Effector memory CD4-positive, alpha-beta T cell (primary cell): ENCODE measurements around the gene COMMD1.
"Not testable (repeated sequence)": the region's sequence is repeated elsewhere in the genome, so short reads cannot be mapped to it uniquely, and the experiment has no call there.

Experiments used
- DNase-seq, 3 donors: peaks; one replicate each; pipeline ENCODE4 v3.0.0-alpha.2; 2020
- H3K27ac ChIP-seq: 2 replicates; pipeline ENCODE4 v1.7.0; 2013; ENCODE audit warnings: mild to moderate bottlenecking, low read length, moderate library complexity; ENCODE audit not compliant: insufficient read depth, poor library complexity, severe bottlenecking
- H3K27me3 ChIP-seq: replicated peaks from 2 replicates; pipeline ENCODE4 v1.7.0; 2013; ENCODE audit warnings: mild to moderate bottlenecking, low read length; ENCODE audit not compliant: insufficient read depth, control insufficient read depth, poor library complexity, severe bottlenecking
- H3K36me3 ChIP-seq: 2 replicates; pipeline ENCODE4 v1.7.0; 2013; ENCODE audit warnings: mild to moderate bottlenecking, low read length, moderate library complexity; ENCODE audit not compliant: control insufficient read depth, insufficient read depth
- H3K4me1 ChIP-seq: 2 replicates; pipeline ENCODE4 v1.7.0; 2013; ENCODE audit warnings: low read length, mild to moderate bottlenecking; ENCODE audit not compliant: control insufficient read depth, insufficient read depth, poor library complexity, severe bottlenecking
- H3K4me3 ChIP-seq: 2 replicates; pipeline ENCODE4 v1.7.0; 2013; ENCODE audit warnings: low read length, low read depth, mild to moderate bottlenecking; ENCODE audit not compliant: insufficient read depth, poor library complexity, severe bottlenecking
- H3K9me3 ChIP-seq: 2 replicates; pipeline ENCODE4 v1.7.0; 2013; ENCODE audit warnings: mild to moderate bottlenecking, low read length, moderate library complexity; ENCODE audit not compliant: control insufficient read depth

The COMMD1 gene

DNA sequence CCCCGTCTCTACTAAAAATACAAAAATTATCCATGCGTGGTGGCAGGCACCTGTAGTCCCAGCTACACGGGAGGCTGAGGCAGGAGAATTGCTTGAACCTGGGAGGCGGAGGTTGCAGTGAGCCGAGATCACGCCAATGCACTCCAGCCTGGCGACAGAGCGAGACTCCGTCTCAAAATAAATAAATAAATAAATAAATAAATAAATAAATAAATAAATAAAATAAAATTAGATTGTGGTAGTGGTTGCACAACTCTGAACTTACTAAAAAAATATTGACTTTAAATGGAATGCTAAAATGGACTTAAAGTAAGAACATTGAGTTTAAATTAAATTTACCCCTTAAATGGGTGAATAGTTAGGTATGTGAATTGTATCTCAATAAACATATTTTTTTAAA is 255.2 kb downstream of the COMMD1 start:
- not testable (repeated sequence) for H3K4me3 ChIP-seq, H3K27ac ChIP-seq, H3K36me3 ChIP-seq, H3K9me3 ChIP-seq, H3K4me1 ChIP-seq, DNase-seq, H3K27me3 ChIP-seq

DNA sequence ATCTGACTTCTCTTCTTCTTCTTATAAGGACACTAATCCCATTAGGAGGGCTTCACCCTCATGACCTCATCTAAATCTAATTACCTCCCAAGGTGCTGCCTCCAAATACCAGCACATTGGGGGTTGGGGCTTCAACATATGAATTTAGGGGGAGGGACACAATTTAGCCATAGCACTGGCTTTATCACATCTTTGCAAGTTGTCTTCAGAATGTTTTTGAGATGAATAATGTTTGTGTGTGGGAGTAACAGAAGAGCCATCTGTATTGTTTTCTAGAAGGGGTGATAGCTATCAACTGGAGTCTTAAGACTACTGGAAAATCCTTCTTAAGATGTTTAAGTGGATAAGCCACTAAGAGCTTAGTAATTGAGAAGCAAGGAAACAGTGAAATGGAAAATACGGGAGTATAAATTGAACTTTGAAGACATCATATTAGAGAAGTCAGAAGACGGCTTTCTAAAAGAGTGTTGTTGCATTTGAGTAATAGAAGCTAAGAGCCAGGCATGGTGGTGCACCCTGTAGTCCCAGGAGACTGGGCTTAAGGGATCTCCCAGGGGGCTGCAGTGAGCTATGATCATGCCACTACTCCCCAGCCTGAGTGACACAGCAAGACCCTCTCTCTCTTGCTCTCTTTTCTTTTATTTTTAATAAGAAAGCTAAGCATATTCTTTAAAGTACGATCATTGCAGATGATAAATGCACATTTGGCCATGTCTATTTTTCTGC is 257.8 kb downstream of the COMMD1 start:
- H3K27me3 ChIP-seq: no peaks in the 10 kb centered on the region
- no peaks in the 10 kb centered on the region for H3K36me3 ChIP-seq
- no peak for DNase-seq
- H3K4me3 ChIP-seq: no peak overlapping the region
- H3K27ac ChIP-seq: no peak overlapping the region
- H3K4me1 ChIP-seq: no peaks in the 10 kb centered on the region
- no peaks in the 10 kb centered on the region for H3K9me3 ChIP-seq

DNA sequence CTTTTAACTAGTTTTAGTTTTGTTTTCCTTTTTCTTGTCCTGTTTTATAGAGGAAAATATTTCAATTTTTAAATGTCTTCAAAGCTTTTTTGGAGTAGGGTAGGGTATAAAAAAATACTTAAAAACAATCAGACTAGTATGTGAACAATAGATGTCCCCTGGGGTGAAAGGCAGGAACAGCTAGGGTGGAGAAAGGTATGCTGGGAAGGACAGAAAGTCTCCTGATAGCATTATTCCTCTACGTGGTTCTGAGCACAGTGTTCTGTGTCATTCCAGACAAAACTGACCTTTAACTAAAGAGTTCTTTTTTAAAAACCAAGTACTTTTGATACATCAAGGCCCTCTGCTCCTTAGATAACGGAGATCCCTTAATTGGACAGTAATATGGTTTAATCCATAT is 258.4 kb downstream of the COMMD1 start:
- Histone ChIP-seq H3K4me3 (no peak overlapping the region), H3K9me3 (no peaks in the 10 kb centered on the region), H3K27me3 (no peaks in the 10 kb centered on the region), H3K36me3 (no peaks in the 10 kb centered on the region), H3K27ac (no peak overlapping the region), H3K4me1 (no peaks in the 10 kb centered on the region)
- DNase-seq: no peak

DNA sequence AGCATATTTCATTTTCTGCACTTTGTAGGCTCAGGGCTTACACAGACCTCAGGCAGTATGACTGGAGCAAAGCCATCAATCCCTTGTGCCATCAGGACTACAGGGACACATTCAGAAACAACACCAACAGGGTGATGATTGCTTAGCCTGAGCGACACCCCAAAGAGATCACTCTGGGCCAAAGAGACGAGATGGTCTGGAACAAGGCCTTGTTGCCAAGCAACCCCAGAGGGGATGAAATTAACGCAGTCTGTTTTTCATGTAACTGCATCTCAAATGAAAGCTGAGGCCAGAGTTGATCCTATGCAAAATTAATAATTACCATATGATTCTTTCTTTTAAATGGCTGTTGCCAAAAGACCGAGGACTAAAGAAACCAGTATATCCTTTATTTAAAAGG is 270.3 kb downstream of the COMMD1 start:
- Histone ChIP-seq H3K4me1 (no peaks in the 10 kb centered on the region), H3K4me3 (no peak overlapping the region)

DNA sequence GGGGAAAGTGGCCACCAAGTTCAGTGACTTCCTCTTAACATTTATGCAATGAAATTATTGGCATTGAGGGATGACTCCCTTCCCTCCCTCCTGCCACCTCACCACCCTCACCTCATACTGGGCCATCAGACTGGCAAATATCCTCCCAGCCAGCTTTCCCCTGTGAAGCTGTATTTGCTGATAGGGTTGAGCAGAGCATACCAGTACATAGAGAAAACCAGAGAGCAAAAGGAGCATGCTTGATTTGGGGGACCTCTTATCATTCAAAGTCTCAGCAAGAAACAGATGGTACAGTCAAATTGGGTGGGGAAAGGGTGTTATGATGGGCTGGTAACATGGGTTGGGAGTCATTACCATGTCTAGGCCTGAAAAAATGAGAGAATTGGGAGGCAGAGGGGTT is 271.3 kb downstream of the COMMD1 start:
- Histone ChIP-seq H3K9me3 (no peaks in the 10 kb centered on the region), H3K4me1 (no peaks in the 10 kb centered on the region), H3K27ac (no peak overlapping the region), H3K36me3 (no peaks in the 10 kb centered on the region), H3K4me3 (no peak overlapping the region), H3K27me3 (no peaks in the 10 kb centered on the region)
- no peak for DNase-seq

More for the DNA sequence above, 270.3 kb downstream of the COMMD1 start:
- no peaks in the 10 kb centered on the region for H3K9me3 ChIP-seq
- no peaks in the 10 kb centered on the region for H3K36me3 ChIP-seq
- DNase-seq: no peak
- H3K27me3 ChIP-seq: no peaks in the 10 kb centered on the region
- no peak overlapping the region for H3K27ac ChIP-seq

DNA sequence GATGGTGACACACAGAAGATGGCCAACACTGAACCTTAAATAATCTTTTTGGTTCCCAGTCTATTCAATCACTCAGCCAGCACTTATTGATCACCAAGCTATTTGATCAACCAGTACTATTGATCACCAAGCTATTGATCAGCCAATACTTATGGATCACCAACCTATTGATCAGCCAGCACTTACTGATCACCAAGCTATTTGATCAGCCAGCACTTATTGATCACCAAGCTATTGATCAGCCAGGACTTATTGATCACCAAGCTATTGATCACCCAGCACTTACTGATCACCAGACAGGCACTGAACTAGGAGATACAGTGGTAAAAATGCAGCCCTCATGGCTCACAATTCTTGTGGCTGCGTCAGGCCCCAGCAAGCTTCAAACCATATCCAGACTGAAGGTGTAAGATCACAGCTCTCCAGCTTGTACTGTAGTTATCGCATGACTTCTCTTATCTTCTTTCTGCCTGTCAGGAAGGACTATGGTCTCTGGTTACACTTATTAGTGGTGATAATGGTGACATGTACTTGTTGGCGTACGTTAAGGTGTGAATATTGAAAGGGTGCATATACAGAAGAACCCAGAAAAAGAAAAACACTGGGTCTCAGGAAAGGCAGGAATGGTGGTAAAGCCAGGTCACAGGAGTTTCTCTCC is 272.0 kb downstream of the COMMD1 start:
- no peak overlapping the region for H3K4me3 ChIP-seq
- H3K36me3 ChIP-seq: no peaks in the 10 kb centered on the region
- DNase-seq: no peak
- no peaks in the 10 kb centered on the region for H3K9me3 ChIP-seq
- no peak overlapping the region for H3K27ac ChIP-seq
- H3K4me1 ChIP-seq: no peaks in the 10 kb centered on the region
- H3K27me3 ChIP-seq: no peaks in the 10 kb centered on the region

DNA sequence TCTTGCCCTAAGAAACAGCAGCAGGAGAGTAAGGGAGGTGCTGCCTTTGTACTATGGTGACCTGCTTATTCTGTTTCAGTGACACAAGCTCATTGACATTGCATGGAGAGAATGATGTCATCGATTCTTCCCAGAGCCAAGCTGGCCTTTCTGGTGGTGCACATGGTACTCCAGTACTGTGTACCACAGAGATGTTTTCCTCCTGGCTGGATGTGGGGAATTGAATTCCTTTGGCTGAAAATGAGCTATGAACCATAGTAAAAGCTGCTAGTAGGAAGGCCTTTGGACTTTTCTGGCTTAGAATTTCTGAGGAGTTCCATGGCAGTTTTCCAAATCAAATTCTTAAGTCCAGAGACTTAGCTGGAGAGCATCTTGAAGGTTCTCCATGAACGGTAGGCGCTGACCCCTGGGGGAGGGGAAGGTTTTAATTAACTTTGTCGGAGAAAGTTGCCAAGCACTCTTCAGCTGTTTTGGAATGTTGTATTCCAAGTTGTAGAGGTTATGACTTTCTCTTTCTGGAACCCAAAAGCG is 273.3 kb downstream of the COMMD1 start:
- no peak overlapping the region for H3K4me3 ChIP-seq
- H3K4me1 ChIP-seq: no peaks in the 10 kb centered on the region
- DNase-seq: no peak
- H3K27ac ChIP-seq: no peak overlapping the region
- H3K27me3 ChIP-seq: no peaks in the 10 kb centered on the region
- no peaks in the 10 kb centered on the region for H3K9me3 ChIP-seq
- H3K36me3 ChIP-seq: no peaks in the 10 kb centered on the region

DNA sequence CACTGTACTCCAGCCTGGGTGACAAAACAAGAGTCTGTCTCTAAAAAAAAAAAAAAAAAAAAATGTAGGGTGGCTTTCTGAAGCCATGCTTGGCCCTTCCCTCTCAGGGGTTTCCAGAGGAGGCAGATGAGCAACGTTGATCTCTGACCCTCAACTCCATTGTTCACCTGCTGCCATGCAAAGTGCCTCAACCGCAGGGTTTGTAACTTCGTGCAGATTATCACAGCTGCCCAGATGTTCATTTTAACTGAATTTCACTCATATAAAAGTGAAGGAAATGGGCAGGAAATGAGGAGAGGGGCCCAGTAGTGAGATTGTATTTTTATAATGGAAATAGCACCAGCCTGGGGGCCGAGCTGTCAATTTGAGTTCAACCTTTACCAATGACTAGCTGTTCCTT is 275.5 kb downstream of the COMMD1 start:
- H3K9me3 ChIP-seq: no peaks in the 10 kb centered on the region
- DNase-seq: no peak

DNA sequence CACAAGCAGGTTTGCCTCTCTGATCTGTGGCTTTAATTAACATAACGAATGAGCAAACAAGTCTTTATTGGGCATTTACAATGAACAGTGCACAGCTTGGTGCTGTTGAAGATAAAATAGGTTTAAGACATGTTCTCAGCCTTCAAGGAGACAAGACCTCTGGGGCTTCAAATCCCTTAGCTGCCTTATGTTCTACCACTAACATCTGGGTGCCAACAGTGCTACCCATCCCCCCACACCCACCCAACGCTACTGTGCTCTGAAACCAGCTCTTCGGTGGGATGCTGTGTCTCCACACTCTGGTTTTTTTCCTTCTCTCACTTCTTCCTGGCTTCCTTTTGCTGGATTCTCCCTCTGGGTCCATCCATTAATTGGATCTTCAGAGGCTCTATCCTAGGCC is 276.4 kb downstream of the COMMD1 start:
- Histone ChIP-seq H3K4me1 (no peaks in the 10 kb centered on the region), H3K9me3 (no peaks in the 10 kb centered on the region), H3K27ac (no peak overlapping the region), H3K4me3 (no peak overlapping the region), H3K27me3 (no peaks in the 10 kb centered on the region), H3K36me3 (no peaks in the 10 kb centered on the region)
- no peak for DNase-seq

More for the DNA sequence above, 275.5 kb downstream of the COMMD1 start:
- Histone ChIP-seq H3K4me3 (no peak overlapping the region), H3K27me3 (no peaks in the 10 kb centered on the region), H3K27ac (no peak overlapping the region), H3K36me3 (no peaks in the 10 kb centered on the region), H3K4me1 (no peaks in the 10 kb centered on the region)

DNA sequence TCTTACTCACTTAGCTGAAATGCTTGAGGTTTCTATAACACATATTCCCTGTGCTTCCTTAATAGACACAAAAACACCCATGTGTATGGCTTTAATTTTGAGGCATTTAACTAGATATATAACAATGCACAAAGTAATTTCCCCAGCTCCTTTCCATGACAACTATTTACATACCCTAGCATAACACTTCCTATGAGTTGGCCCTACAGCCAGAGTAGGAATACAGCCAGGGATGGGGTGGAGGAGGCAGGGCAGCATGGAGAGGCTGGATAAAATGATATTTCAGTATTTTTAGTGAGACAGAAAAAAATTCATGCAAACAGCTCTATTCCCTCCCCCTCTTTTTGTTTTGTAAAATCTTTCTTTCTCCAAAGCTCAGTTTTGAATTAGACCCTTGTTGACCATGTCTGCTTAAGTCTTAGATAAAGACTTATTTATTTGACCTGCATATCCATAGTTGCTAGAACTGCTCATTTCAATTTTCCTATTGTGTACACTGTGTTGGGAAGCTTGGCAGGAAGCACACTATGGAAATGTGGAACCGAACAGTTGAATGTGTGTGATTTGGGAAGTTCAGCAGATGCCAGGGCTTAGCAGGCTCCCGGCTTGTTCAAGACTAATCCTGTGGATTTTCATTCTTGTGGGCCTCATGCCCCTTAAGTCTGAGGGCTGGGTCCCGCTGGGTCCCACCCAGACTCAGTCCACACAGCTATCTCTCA is 279.2 kb downstream of the COMMD1 start:
- no peaks in the 10 kb centered on the region for H3K36me3 ChIP-seq
- no peak for DNase-seq
- H3K27ac ChIP-seq: no peak overlapping the region
- H3K4me1 ChIP-seq: no peaks in the 10 kb centered on the region
- no peaks in the 10 kb centered on the region for H3K9me3 ChIP-seq
- no peak overlapping the region for H3K4me3 ChIP-seq
- H3K27me3 ChIP-seq: no peaks in the 10 kb centered on the region
